Activated CD4-positive, CD25-positive, alpha-beta regulatory T cell (primary cell): Measurements from ENCODE around the gene RAC3.

ENCODE experiments used
- DNase-seq, 4 experiments: peaks; one replicate each; lab custom pipeline; 2025; lab: John Stamatoyannopoulos, UW

The RAC3 gene

DNA sequence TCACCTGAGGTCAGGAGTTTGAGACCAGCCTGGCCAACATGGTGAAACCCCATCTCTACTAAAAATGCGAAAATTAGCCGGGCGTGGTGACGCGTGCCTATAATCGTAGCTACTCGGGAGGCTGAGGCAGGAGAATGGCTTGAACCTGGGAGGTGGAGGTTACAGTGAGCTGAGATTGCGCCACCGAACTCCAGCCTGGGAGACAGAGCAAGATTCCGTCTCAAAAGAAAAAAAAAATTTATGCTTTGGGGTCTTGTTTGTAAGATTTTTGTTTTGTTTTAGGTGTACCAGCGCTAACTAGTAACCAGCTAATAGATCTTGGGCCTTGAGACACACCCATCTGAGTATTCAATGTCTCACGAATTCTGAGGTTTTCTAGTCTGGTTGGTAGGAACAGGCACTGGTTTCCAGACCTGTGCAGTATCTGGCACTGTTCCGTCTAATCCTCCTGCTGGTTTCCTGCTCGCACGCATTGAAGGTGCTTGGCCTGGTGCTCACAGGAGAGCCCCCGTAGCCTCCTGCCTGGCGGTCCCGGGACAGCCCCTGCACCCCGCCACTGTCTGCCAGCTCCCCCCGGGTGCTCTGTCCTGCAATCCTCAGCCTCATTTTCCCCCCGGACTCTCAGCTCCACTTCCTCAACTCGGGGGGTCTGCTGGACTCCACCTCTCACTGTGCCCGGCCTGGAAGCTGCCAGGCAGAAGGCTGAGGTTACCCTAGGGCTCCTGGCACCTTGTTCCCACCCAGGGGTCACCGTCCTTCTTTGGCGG is 44.7 kb downstream of the RAC3 start:
- DNase-seq, result no peak

DNA sequence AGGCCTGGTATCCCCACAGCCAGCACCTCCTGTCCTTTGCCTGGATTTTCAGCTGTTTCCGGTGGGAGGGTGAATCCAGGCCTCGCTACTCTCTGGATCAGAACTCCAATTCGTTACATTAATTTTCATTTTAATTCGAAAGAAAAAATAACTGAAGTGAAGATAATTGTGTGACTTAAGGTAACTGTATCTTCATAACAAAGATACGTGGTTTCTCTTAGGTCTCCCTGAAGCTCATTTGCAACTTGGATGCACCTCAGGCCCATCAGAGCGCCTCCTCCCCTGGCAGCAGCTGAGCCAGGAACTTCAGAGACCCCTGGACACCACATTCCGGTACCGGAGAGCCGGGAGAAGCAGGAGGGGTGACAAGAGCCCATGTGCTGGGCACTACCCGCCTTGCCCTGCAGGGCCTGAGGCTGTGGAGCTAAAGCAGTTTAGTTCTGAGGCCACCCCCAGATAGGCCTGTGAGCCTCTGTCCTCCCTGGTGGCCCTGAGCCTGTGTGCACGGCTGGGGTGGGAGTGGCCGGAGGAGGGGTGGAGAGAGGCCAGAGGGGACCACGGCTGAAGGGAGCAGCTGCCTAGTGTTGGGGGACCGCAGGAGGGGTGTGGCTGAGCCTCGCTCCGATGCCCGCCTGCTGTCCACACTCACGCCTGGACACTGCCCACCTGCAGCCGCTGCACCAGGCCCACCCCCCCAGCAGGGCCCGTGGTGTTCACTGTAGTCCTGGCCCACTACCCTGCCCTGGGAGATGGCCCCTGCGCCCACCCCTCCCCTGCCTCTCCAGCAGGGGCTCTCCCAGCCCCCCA is 45.5 kb downstream of the RAC3 start:
- DNase-seq, result no peak

DNA sequence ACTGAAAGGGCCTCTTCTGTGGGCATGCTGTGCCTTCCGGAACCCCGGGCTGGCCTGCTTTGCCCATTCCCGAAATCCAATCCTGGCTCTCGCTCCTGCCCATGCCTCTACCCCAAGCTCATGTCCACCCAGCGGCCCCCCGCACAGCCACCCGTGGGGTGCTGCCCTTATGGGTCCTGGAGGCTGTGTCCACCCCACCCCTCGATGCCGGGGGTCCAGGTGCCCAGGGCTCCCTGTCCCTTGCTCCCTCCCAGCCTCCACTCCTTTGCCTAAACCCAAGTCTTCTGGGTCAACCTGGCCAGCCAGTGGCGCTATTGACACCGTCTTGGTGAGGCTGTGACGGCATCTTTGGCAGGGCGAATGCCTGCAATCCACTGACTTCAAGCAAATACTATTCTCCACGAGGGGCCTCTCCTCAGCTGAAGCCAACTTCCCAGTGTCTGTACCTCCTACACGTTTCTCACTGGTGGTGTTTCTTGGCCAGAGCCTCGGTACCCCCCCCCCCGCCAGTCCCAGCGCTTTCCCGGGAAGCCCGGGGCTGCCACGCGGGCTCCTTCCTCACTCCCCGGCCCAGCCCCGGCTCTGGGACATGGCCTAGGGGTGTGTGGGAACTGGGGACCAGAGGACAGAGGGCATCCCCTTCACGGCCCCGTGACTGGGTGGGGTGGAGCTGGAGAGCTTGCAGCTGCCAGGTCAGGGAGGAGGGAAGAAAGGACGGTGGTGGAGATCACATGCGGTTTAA is 46.3 kb downstream of the RAC3 start:
- no peak for DNase-seq

DNA sequence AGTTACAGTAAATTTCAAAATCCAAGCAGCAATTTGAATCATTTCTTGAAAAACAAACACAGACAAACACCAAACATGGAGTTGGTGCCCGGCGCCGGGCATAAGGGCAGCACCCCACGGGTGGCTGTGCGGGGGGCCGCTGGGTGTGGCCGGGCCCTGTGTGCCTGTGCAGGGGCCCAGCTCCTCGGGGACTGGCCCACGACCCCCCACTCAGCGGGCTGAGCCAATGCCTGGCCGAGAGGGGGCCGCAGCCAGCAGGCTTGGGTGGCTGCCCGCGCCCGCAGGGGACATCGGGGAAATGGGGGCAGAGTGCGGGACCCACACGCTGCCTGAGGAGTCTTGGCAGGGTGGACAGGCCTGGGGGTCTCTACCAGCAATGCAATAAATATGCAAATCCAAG is 47.0 kb downstream of the RAC3 start:
- no peak for DNase-seq

DNA sequence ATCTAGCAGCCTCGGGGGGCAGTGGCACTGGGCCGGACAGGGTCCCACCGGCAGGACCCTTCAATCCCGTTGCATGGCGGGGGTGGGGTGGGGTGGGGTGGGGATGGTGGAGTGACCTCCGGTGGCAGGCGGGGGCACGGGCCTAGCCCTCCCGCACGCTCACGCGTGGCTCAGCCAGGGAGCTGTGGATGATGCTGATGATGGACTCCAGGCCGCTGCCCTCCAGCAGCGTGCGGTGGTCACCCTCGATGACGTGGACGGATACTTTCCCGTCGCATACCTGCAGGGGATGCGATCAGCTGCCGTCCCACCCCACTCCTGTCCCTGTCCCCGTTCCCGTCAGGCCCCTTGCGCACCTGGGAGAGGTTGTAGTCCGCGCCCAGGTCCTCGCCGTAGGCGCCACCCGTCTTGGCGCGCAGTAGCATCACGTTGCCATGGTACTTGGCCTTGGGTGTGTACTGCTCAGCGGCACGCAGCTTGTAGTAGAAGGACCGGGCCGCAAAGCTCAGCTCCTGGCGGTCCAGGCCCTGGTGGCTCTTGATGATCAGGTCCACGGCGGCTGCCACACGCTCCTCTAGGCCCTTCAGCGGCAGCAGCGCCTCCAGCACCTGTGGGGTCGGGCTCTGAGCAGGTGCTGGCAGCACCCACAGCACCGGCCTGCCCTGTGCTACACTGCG is 47.7 kb downstream of the RAC3 start:
- DNase-seq, result no peak

DNA sequence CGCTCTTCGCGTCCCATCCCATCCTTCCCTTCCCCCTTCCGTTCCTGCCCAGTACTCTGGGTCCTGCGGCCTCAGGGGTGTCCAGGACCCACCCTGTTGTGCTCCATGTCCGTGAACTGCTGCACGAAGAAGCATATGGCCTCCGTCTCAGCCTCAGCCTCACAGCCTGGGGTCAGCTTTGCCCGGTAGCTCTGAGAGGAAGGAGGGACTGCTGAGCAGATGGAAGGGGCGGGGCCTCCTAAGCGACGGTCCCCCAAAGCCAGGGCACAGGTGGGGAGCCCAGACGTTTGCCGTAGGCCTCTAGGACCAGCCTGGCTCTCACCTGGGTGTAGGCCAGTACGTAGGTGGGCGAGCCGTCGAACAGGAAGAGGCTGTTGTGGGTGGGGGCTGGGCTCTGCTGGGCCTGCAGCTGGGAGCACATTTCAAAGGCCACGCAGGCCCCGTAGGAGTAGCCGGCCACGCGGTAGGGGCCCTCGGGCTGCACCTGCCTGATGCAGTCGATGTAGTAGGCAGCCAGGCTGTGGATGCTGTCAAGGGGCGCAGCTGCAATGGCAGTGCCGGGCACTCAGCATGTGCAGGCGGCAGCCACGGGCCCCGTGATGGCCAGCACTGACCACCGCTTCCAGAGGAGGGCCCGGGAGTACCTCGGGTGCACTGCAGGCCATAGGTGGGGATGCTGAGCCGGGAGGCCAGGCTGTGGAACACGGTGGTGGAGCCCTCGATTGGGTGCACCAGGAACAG is 48.7 kb downstream of the RAC3 start:
- DNase-seq, result no peak

DNA sequence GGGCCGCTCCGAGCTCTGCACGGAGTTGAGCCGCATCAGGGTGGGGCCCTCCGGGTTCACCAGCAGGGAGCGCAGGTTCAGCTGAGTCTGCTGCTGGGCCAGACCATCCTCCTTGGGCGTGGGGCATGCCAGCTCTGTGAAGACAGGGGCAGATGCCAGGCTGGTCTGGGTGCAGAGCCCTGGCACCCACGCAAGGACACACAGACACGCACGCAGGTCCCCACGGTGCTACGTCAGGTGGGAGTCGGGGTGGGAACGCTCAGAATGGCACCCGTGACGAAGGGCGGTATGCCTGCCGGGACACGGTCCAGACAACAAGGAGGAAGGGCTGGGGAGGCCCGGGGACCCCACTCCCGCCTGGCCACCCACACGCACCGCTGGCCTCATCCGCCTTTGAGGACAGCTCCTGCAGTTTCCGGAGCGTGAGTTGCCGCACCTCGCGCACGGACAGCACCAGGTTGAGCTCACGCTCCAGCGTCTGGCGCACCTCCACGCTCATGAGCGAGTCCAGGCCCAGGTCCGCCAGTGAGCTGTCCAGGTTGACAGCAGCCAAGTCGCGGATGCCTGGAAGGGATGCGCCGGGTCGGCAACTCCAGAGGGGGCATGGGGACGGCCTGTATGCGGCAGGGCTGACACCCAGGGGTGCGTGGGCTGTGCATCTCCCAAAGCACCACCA is 49.4 kb downstream of the RAC3 start:
- DNase-seq, result no peak

DNA sequence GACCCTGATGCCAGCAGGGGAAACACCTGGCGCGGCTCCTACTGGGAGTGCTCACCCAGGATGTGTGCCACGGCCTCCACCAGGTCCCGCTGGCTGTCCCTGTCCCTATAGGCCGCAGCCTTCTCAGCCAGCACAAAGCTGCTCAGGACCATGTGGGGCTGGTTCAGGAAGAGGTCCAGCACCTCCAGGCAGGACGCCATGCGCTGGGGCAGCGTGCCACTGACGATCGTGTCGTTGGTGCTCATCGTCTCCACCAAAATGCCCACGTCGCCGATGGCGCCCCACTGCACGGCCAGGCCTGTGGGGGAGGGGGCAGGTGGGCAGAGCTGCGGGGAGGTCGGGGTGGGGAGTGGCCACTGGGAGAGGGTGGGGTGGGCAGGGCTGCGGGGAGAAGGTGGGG is 50.1 kb downstream of the RAC3 start:
- DNase-seq, result no peak

DNA sequence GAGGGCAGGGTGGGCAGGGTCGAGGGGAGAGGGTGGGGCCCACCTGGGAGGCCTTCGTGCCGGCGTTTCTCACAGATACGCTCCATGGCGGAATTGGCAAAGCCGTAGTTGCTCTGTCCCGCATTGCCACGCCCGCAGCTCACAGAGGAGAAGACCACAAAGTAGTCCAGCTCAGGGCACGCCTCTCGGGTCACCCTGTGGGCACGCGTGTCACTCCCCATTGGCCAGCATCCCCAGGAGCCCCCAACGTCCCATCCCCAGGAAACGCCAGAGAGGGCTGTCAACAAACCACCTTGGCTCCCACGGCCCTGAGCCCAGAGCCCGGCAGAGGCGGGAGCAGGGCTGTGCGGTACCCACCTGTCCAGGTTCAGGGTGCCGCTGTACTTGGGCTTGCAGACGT is 50.5 kb downstream of the RAC3 start:
- DNase-seq, result no peak

DNA sequence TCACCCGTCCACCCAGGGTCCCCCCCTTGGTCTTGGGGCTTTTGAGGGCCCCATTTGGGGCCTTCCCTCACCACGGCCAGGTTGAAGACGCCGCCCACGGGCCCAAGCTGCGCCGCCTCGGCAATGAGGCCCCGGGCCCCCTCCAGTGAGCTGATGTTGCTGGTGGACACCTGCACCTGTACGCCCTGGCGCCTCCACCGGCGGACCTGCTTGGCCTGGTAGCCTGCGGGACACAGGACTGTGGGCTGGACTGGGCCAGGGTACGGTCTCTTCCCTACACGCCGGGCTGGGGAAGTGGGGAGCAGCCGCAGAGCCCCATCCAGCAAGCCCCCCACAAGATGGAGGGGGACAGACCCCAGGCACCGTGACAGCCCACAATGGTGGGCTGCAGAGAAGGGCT is 51.0 kb downstream of the RAC3 start:
- no peak for DNase-seq

DNA sequence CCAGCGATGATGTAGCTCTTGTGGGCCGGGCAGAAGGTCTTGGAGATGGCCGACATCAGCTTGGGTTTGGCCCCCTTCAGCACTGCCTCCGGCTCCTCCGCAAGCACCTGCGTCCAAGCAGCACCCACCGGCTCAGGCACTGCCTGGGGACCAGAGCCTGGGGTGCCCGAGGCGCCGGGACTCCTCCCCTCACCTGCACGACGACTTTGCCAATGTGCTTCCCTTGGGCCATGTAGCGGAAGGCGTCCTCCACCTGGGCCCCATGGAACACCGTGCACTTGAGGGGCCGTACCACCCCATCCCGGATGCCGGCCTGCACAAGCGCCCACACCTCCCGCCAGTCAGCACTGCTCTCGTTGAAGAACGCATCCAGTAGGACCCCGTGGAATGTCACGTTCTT is 51.5 kb downstream of the RAC3 start:
- no peak for DNase-seq
